Measurements from ENCODE around the gene ABL2.

ABL2 gene

DNA sequence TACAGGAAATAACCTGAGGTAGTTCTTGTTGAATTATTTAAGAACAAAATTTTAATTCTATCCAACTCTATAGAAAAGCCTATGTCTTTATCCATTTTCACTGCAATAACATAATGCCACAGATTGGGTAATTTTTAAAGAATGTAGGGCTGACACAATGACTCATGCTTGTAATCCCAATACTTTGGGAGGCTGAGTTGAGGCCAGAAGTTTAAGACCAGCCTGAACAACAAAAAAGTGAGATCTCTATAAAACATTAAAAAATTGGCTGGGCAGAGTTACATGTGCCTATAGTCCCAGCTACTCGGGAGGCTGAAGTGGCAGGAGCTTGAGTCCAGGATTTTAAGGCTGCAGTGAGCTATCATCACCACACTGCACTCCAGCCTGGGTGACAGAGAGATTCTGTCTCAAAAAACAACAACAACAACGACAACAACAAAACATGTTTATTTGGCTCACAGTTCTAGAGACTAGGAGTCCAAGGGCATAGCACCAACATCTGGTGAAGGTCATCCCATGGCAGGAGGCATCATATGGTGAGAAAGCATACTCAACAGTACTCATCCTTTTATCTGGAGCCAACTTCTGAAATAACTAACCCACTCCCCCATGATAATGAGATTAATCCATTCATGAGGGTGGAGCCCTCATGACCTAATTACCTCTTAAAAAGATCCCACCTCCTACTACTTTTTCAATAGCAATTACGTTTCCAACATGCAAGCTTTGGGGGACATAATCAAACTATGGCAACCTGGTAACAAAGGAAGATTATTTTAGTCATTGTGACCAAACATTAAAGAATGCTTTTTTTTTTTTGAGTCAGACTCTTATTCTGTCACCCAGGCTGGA lies 59.6 kb downstream of the ABL2 start:
- no peak for TF ChIP-seq CTCF (IDR thresholded peaks at IDR 0.05; ENCODE audit: borderline replicate concordance, insufficient read depth, low read depth, low read length)
- no peak overlapping the region for H3K4me3 ChIP-seq (ENCODE audit: low read depth, low read length)

GRCh38 chr1:179168536-179168935 lies 60.9 kb downstream of the ABL2 start:
- H3K4me3 ChIP-seq (ENCODE audit: low read depth, low read length), result no peak overlapping the region
- no peak for TF ChIP-seq CTCF (IDR thresholded peaks at IDR 0.05; ENCODE audit: borderline replicate concordance, insufficient read depth, low read depth, low read length)

GRCh38 chr1:179167955-179168354 lies 61.5 kb downstream of the ABL2 start:
- H3K4me3 ChIP-seq (ENCODE audit: low read depth, low read length), result no peak overlapping the region
- TF ChIP-seq CTCF (IDR thresholded peaks at IDR 0.05; ENCODE audit: borderline replicate concordance, insufficient read depth, low read depth, low read length), result no peak

GRCh38 chr1:179167418-179167777 lies 62.1 kb downstream of the ABL2 start:
- H3K4me3 ChIP-seq (ENCODE audit: low read depth, low read length), result no peak overlapping the region
- no peak for TF ChIP-seq CTCF (IDR thresholded peaks at IDR 0.05; ENCODE audit: borderline replicate concordance, insufficient read depth, low read depth, low read length)

- TF ChIP-seq CTCF (IDR thresholded peaks at IDR 0.05; ENCODE audit: borderline replicate concordance, insufficient read depth, low read depth, low read length), result no peak
- no peak overlapping the region for H3K4me3 ChIP-seq (ENCODE audit: low read depth, low read length)
Measured at GRCh38 chr1:179166663-179167417, 62.6 kb downstream of the ABL2 start.

DNA sequence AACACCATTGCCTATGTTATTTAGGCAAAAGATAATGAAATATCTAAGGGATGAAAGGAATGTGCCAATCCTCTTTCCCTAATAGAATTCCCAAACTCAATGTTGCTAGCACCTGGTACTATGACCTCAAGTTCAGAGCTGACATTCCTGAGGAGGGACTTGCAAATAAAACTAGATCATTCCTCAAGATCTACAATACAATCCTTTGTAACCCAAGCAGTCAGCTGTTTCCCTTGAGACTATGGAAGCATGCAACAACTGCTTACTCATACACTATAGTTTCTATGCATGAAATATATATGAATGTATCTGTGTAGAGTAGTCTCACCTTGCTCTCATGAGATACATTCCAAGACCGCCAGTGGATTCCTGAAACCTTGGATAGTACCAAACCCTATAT lies 65.0 kb downstream of the ABL2 start:
- TF ChIP-seq CTCF (IDR thresholded peaks at IDR 0.05; ENCODE audit: borderline replicate concordance, insufficient read depth, low read depth, low read length), result no peak
- H3K4me3 ChIP-seq (ENCODE audit: low read depth, low read length), result no peak overlapping the region

- H3K4me3 ChIP-seq (ENCODE audit: low read depth, low read length), result no peak overlapping the region
- no peak for TF ChIP-seq CTCF (IDR thresholded peaks at IDR 0.05; ENCODE audit: borderline replicate concordance, insufficient read depth, low read depth, low read length)
Measured at GRCh38 chr1:179156708-179157107, 72.8 kb downstream of the ABL2 start.
